Urinary bladder (tissue), 4 donors: ENCODE data around the gene RSPO3. TPM values are rescaled to one million over a fixed set of nuclear protein-coding genes. Genes with fewer than 3 reads are reported as not detected.
A peak's percentile ranks its signal among the peaks of the same experiment; 100 is the strongest.

ENCODE experiments used
- DNase-seq: peaks from one replicate; pipeline ENCODE4 v3.0.0-alpha.2; 2015; ENCODE audit errors: extremely low spot score
- H3K27ac ChIP-seq: one replicate; pipeline ENCODE4 v1.5.1; 2013; ENCODE audit warnings: low read depth, mild to moderate bottlenecking, moderate library complexity
- H3K36me3 ChIP-seq: one replicate; pipeline ENCODE4 v1.6.1; 2013; ENCODE audit warnings: mild to moderate bottlenecking, moderate library complexity; ENCODE audit not compliant: insufficient read depth
- H3K4me1 ChIP-seq: one replicate; pipeline ENCODE4 v1.6.1; 2013; ENCODE audit warnings: mild to moderate bottlenecking, moderate library complexity; ENCODE audit not compliant: insufficient read depth
- H3K4me3 ChIP-seq: one replicate; pipeline ENCODE4 v1.5.1; 2013; ENCODE audit warnings: low read depth, low read length
- WGBS: extraction: QIAGEN DNeasy Blood & Tissue Kit; methylation state at CpG from one replicate; pipeline ENCODE4 v1.1.7; 2013; 5-methylcytosine and 5-hydroxymethylcytosine counted together
- polyA plus RNA-seq: library from polyadenylated mRNA; stranded (reverse); fragments of 200-250 nt; gene quantifications from one replicate; pipeline ENCODE4 v1.2.3, GENCODE V29; 2013
- total RNA-seq: library from RNA; depleted of rRNA; stranded (reverse); fragments of >200 nt; gene quantifications from one replicate; pipeline ENCODE4 v1.2.3, GENCODE V29; 2014
- donor health status: healthy with polysubstance abuse.
- donor health status: healthy.

The RSPO3 gene
- total RNA-seq (4.9 TPM), polyA plus RNA-seq (4.4 TPM)

- WGBS: under 1% methylated on average over 63 of the region's 63 CpGs
- Histone ChIP-seq H3K4me3 (peak within 1 kb of the TSS; percentile 71), H3K36me3 (no peaks in the 10 kb centered on the region), H3K4me1 (peaks cover 2% of the 10 kb centered on the region), H3K27ac (no peak within 1 kb of the TSS)
- DNase-seq: peak; percentile 64
These were observed at the start of gene RSPO3 for GRCh38 chr6:127118298-127119101. TSS of gene RSPO3 (plus strand) at chr6:127118671. CDS start at chr6:127119193, 522 bp downstream.

- H3K4me3 ChIP-seq: no peak overlapping the region
- H3K4me1 ChIP-seq: no peaks in the 10 kb centered on the region
- H3K27ac ChIP-seq: no peak overlapping the region
- 59% methylated on average over 3 of the region's 3 CpGs for WGBS
- no peak for DNase-seq
- H3K36me3 ChIP-seq: no peaks in the 10 kb centered on the region
These were observed 48.7 kb upstream of the RSPO3 start for GRCh38 chr6:127069659-127070279.

- Histone ChIP-seq H3K36me3 (no peaks in the 10 kb centered on the region), H3K4me3 (no peak overlapping the region), H3K27ac (no peak overlapping the region), H3K4me1 (no peaks in the 10 kb centered on the region)
- WGBS: 67% methylated on average over 1 of the region's 1 CpG
- DNase-seq: no peak
These were observed 45.2 kb upstream of the RSPO3 start for GRCh38 chr6:127073222-127073621.

- 68% methylated on average over 4 of the region's 4 CpGs for WGBS
- DNase-seq: no peak
- Histone ChIP-seq H3K27ac (no peak overlapping the region), H3K4me1 (no peaks in the 10 kb centered on the region), H3K4me3 (no peak overlapping the region), H3K36me3 (no peaks in the 10 kb centered on the region)
These were observed 42.0 kb upstream of the RSPO3 start for GRCh38 chr6:127076466-127076865.

- Histone ChIP-seq H3K4me3 (no peak overlapping the region), H3K36me3 (no peaks in the 10 kb centered on the region), H3K27ac (no peak overlapping the region), H3K4me1 (no peaks in the 10 kb centered on the region)
- DNase-seq: no peak
- WGBS: 89% methylated on average over 2 of the region's 2 CpGs
These were observed 40.6 kb upstream of the RSPO3 start for GRCh38 chr6:127077886-127078285.

GRCh38 chr6:127078669-127079068, 39.8 kb upstream of the RSPO3 start:
- WGBS: 95% methylated on average over 5 of the region's 5 CpGs
- no peaks in the 10 kb centered on the region for H3K4me1 ChIP-seq
- DNase-seq: no peak
- no peak overlapping the region for H3K4me3 ChIP-seq
- H3K36me3 ChIP-seq: no peaks in the 10 kb centered on the region
- no peak overlapping the region for H3K27ac ChIP-seq

- H3K4me3 ChIP-seq: no peak overlapping the region
- H3K27ac ChIP-seq: no peak overlapping the region
- DNase-seq: no peak
- H3K4me1 ChIP-seq: no peaks in the 10 kb centered on the region
- no peaks in the 10 kb centered on the region for H3K36me3 ChIP-seq
These were observed 38.8 kb upstream of the RSPO3 start for GRCh38 chr6:127079681-127080080.

GRCh38 chr6:127080081-127080480, 38.4 kb upstream of the RSPO3 start:
- no peak for DNase-seq
- Histone ChIP-seq H3K4me3 (no peak overlapping the region), H3K4me1 (no peaks in the 10 kb centered on the region), H3K36me3 (no peaks in the 10 kb centered on the region), H3K27ac (no peak overlapping the region)
- WGBS: 84% methylated on average over 3 of the region's 3 CpGs

- H3K4me3 ChIP-seq: no peak overlapping the region
- H3K36me3 ChIP-seq: no peaks in the 10 kb centered on the region
- no peaks in the 10 kb centered on the region for H3K4me1 ChIP-seq
- no peak for DNase-seq
- 94% methylated on average over 2 of the region's 2 CpGs for WGBS
- H3K27ac ChIP-seq: no peak overlapping the region
These were observed 35.1 kb upstream of the RSPO3 start for GRCh38 chr6:127083231-127083962.

- Histone ChIP-seq H3K36me3 (no peaks in the 10 kb centered on the region), H3K4me1 (no peaks in the 10 kb centered on the region), H3K4me3 (no peak overlapping the region), H3K27ac (no peak overlapping the region)
- DNase-seq: no peak
- WGBS: 86% methylated on average over 2 of the region's 2 CpGs
These were observed 34.5 kb upstream of the RSPO3 start for GRCh38 chr6:127083963-127084310.

- H3K36me3 ChIP-seq: no peaks in the 10 kb centered on the region
- H3K4me1 ChIP-seq: no peaks in the 10 kb centered on the region
- no peak for DNase-seq
- H3K4me3 ChIP-seq: no peak overlapping the region
- 68% methylated on average over 3 of the region's 3 CpGs for WGBS
- H3K27ac ChIP-seq: no peak overlapping the region
These were observed 33.3 kb upstream of the RSPO3 start for GRCh38 chr6:127085181-127085580.

GRCh38 chr6:127090051-127090450, 28.4 kb upstream of the RSPO3 start:
- no peaks in the 10 kb centered on the region for H3K36me3 ChIP-seq
- WGBS: 33% methylated on average over 1 of the region's 1 CpG
- DNase-seq: no peak
- no peak overlapping the region for H3K4me3 ChIP-seq
- H3K27ac ChIP-seq: no peak overlapping the region
- no peaks in the 10 kb centered on the region for H3K4me1 ChIP-seq

- no peak for DNase-seq
- WGBS: 76% methylated on average over 3 of the region's 3 CpGs
- Histone ChIP-seq H3K4me3 (no peak overlapping the region), H3K27ac (no peak overlapping the region), H3K4me1 (no peaks in the 10 kb centered on the region), H3K36me3 (no peaks in the 10 kb centered on the region)
These were observed 26.0 kb upstream of the RSPO3 start for GRCh38 chr6:127092466-127092865.

GRCh38 chr6:127094791-127095190, 23.7 kb upstream of the RSPO3 start:
- WGBS: 66% methylated on average over 1 of the region's 1 CpG
- no peak for DNase-seq

More at GRCh38 chr6:127094791-127095190, 23.7 kb upstream of the RSPO3 start:
- no peak overlapping the region for H3K4me3 ChIP-seq
- no peaks in the 10 kb centered on the region for H3K4me1 ChIP-seq
- H3K27ac ChIP-seq: no peak overlapping the region
- H3K36me3 ChIP-seq: no peaks in the 10 kb centered on the region
